HUES48 (cell line): Measurements from ENCODE around the gene ARX.
A peak's percentile ranks its signal among the peaks of the same experiment; 100 is the strongest.

ENCODE experiments used
- H3K27ac ChIP-seq: one replicate; pipeline ENCODE4 v1.7.0; 2013; ENCODE audit warnings: low read depth, low read length, inconsistent platforms
- H3K27me3 ChIP-seq: 2 replicates; pipeline ENCODE4 v1.6.1; 2013; ENCODE audit warnings: mild to moderate bottlenecking, low read length; ENCODE audit not compliant: control insufficient read depth, insufficient read depth
- H3K36me3 ChIP-seq: 2 replicates; pipeline ENCODE4 v1.6.1; 2013; ENCODE audit warnings: low read length; ENCODE audit not compliant: control insufficient read depth, insufficient read depth
- H3K4me1 ChIP-seq: 2 replicates; pipeline ENCODE4 v1.6.1; 2013; ENCODE audit warnings: mild to moderate bottlenecking, low read length; ENCODE audit not compliant: control insufficient read depth, insufficient read depth
- H3K4me3 ChIP-seq: 2 replicates; pipeline ENCODE4 v1.5.1; 2013; ENCODE audit warnings: mild to moderate bottlenecking, low read depth, low read length
- H3K9ac ChIP-seq: 2 replicates; pipeline ENCODE4 v1.6.1; 2013; ENCODE audit warnings: mild to moderate bottlenecking, low read depth, low read length, moderate library complexity
- H3K9me3 ChIP-seq: 2 replicates; pipeline ENCODE4 v1.6.1; 2013; ENCODE audit warnings: low read length; ENCODE audit not compliant: control insufficient read depth, insufficient read depth

ARX gene

GRCh38 chrX:25028726-25029125, 13.0 kb upstream of the ARX start:
- no peaks in the 10 kb centered on the region for H3K36me3 ChIP-seq
- H3K27me3 ChIP-seq, result peaks cover 21% of the 10 kb centered on the region
- no peak overlapping the region for H3K27ac ChIP-seq
- H3K4me1 ChIP-seq, result peaks cover 14% of the 10 kb centered on the region
- no peak overlapping the region for H3K4me3 ChIP-seq
- no peak overlapping the region for H3K9ac ChIP-seq
- no peaks in the 10 kb centered on the region for H3K9me3 ChIP-seq

- Histone ChIP-seq H3K27me3 (peaks cover 42% of the 10 kb centered on the region), H3K4me3 (no peak overlapping the region), H3K9ac (no peak overlapping the region), H3K36me3 (no peaks in the 10 kb centered on the region), H3K4me1 (peaks cover 25% of the 10 kb centered on the region), H3K9me3 (no peaks in the 10 kb centered on the region), H3K27ac (no peak overlapping the region)
Measured at GRCh38 chrX:25026576-25026975, 10.8 kb upstream of the ARX start.

- H3K9me3 ChIP-seq, result no peaks in the 10 kb centered on the region
- H3K9ac ChIP-seq, result no peak overlapping the region
- peaks cover 52% of the 10 kb centered on the region for H3K27me3 ChIP-seq
- H3K4me1 ChIP-seq, result peaks cover 30% of the 10 kb centered on the region
- no peak overlapping the region for H3K4me3 ChIP-seq
- no peaks in the 10 kb centered on the region for H3K36me3 ChIP-seq
- H3K27ac ChIP-seq, result no peak overlapping the region
Measured at GRCh38 chrX:25025615-25026014, 9.8 kb upstream of the ARX start.

- no peaks in the 10 kb centered on the region for H3K36me3 ChIP-seq
- H3K27me3 ChIP-seq, result peaks cover 69% of the 10 kb centered on the region
- H3K27ac ChIP-seq, result no peak overlapping the region
- H3K4me1 ChIP-seq, result peaks cover 43% of the 10 kb centered on the region
- no peak overlapping the region for H3K9ac ChIP-seq
- H3K9me3 ChIP-seq, result no peaks in the 10 kb centered on the region
- no peak overlapping the region for H3K4me3 ChIP-seq
Measured at GRCh38 chrX:25023908-25024307, 8.1 kb upstream of the ARX start.

- Histone ChIP-seq H3K4me3 (peak overlapping the region; percentile 40; the same call in 1 of the 2 replicates), H3K36me3 (no peaks in the 10 kb centered on the region), H3K27me3 (peaks cover 81% of the 10 kb centered on the region), H3K27ac (no peak overlapping the region), H3K9ac (no peak overlapping the region), H3K9me3 (no peaks in the 10 kb centered on the region), H3K4me1 (peaks cover 53% of the 10 kb centered on the region)
Measured at GRCh38 chrX:25022499-25023325, 6.9 kb upstream of the ARX start.

GRCh38 chrX:25020905-25021449, 5.2 kb upstream of the ARX start:
- no peaks in the 10 kb centered on the region for H3K36me3 ChIP-seq
- H3K27me3 ChIP-seq, result peaks cover 98% of the 10 kb centered on the region
- peak overlapping the region; percentile 57 for H3K4me3 ChIP-seq
- no peak overlapping the region for H3K27ac ChIP-seq
- H3K9ac ChIP-seq, result no peak overlapping the region
- H3K4me1 ChIP-seq, result peaks cover 64% of the 10 kb centered on the region
- no peaks in the 10 kb centered on the region for H3K9me3 ChIP-seq

GRCh38 chrX:25020391-25020904, 4.7 kb upstream of the ARX start:
- H3K27ac ChIP-seq, result no peak overlapping the region
- peaks cover 64% of the 10 kb centered on the region for H3K4me1 ChIP-seq

GRCh38 chrX:25019707-25020390, 4.1 kb upstream of the ARX start:
- no peak overlapping the region for H3K9ac ChIP-seq
- H3K27me3 ChIP-seq, result peaks cover 100% of the 10 kb centered on the region
- peak overlapping the region; percentile 57 for H3K4me3 ChIP-seq

More at GRCh38 chrX:25020391-25020904, 4.7 kb upstream of the ARX start:
- Histone ChIP-seq H3K9me3 (no peaks in the 10 kb centered on the region), H3K36me3 (no peaks in the 10 kb centered on the region), H3K27me3 (peaks cover 98% of the 10 kb centered on the region), H3K4me3 (peak overlapping the region; percentile 57), H3K9ac (no peak overlapping the region)

GRCh38 chrX:25018682-25019081, 2.9 kb upstream of the ARX start:
- Histone ChIP-seq H3K4me3 (no peak overlapping the region), H3K4me1 (peaks cover 74% of the 10 kb centered on the region), H3K27ac (no peak overlapping the region), H3K9me3 (no peaks in the 10 kb centered on the region), H3K36me3 (no peaks in the 10 kb centered on the region), H3K27me3 (peaks cover 100% of the 10 kb centered on the region), H3K9ac (no peak overlapping the region)

More at GRCh38 chrX:25019707-25020390, 4.1 kb upstream of the ARX start:
- Histone ChIP-seq H3K9me3 (no peaks in the 10 kb centered on the region), H3K27ac (no peak overlapping the region), H3K4me1 (peaks cover 70% of the 10 kb centered on the region), H3K36me3 (no peaks in the 10 kb centered on the region)

- H3K9me3 ChIP-seq, result no peaks in the 10 kb centered on the region
- H3K36me3 ChIP-seq, result no peaks in the 10 kb centered on the region
- H3K27me3 ChIP-seq, result peaks cover 98% of the 10 kb centered on the region
- H3K4me3 ChIP-seq, result peak overlapping the region; percentile 50
- no peak overlapping the region for H3K9ac ChIP-seq
- no peak overlapping the region for H3K27ac ChIP-seq
- H3K4me1 ChIP-seq, result peaks cover 71% of the 10 kb centered on the region
Measured at GRCh38 chrX:25017667-25018247, 2.0 kb upstream of the ARX start.
